T-helper 2 cell (primary cell): ENCODE measurements around the gene PCAT6.

Source experiments
- DNase-seq, 5 experiments: peaks; one replicate each; pipeline versions ENCODE4 v3.0.0 to v3.0.0-alpha.2; 2012 to 2022

Gene PCAT6

GRCh38 chr1:202850593-202851362 lies 40.0 kb downstream of the PCAT6 start:
- DNase-seq, result no peak

DNA sequence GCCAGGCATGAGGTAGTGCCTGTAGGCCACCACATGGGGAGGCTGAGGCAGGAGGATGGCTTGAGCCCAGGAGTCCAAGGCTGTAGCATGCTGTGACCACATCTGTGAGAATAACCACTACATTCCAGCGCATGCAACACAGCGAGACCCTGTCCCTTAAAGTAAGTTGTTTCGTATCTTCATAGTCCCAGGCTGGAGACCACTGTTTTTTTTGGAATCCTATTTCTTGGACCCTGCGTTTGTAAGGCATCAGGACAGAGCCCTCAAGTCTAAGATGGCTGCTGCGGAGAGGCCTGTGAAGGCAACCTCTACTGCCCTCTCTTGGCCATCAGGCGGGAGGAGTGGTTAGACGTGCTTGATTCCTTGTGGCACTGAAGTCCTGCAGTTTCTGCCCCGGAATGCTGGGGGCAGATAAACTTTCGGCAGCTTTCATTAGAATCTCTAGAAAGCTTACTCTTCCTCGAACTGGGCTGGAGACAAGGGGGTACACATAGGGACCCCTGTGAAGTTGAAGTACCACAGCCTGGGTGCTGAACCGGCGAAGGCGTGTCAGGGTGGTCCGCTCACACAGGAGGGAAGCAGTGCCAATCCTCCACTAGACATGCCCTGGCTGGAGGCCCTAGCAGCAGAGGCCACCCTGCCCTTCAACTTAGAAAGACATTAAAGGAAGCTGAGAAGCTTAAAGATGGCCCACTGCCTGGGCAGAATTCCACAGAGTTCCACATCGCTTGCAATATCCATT lies 41.6 kb downstream of the PCAT6 start:
- DNase-seq, result peak in 1 of 5 experiments; percentile 56

DNA sequence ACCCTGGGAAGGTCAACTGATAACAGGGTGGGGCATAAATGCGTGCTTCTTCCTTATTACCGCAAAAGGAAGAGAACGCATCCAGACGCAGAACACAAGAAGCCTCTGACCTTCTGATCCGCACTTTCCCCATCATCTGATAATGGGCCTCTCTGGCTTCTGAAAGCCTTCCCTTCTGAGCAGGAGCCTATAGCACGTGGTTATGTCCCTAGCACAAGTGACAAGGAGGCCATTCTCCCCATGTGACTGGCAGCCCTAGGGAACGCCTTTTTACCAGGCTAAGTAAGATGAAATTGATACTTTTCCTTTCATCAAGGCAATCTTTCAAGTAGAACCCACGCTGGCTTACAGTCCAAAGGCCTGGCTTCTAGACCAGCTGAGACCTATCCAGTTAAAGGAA lies 44.0 kb downstream of the PCAT6 start:
- DNase-seq, result no peak

GRCh38 chr1:202856014-202856413 lies 45.3 kb downstream of the PCAT6 start:
- no peak for DNase-seq

- DNase-seq, result no peak
Measured at GRCh38 chr1:202857136-202857610, 46.4 kb downstream of the PCAT6 start.

- no peak for DNase-seq
Measured at GRCh38 chr1:202858331-202858730, 47.6 kb downstream of the PCAT6 start.

DNA sequence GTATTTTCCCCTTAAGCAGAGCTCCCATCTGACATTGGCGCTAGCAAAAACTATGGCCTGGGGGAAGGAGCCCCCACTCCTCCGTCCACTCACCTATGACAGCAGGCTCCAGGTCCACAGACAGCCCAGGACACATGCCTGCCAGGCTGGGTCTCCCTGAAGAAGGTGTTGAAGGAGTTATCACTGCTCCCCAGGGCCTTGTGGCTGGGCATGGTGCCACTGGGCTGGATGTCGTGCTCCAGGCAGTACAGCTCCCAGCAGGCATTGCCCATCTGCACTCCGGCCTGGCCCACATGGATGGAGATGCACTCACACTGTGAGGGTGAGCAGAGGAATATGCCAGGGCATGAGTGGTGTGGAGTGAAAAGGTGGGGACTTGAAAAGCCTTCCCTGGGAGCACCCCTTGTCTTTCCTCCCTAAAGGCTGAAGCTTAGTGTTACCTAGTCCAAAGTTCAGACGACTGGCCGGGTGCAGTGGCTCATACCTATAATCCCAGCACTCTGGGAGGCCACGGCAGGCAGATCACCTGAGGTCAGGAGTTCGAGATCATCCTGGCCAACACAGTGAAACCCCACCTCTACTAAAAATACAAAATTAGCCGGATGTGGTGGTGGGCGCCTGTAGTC lies 48.1 kb downstream of the PCAT6 start:
- DNase-seq, result no peak

DNA sequence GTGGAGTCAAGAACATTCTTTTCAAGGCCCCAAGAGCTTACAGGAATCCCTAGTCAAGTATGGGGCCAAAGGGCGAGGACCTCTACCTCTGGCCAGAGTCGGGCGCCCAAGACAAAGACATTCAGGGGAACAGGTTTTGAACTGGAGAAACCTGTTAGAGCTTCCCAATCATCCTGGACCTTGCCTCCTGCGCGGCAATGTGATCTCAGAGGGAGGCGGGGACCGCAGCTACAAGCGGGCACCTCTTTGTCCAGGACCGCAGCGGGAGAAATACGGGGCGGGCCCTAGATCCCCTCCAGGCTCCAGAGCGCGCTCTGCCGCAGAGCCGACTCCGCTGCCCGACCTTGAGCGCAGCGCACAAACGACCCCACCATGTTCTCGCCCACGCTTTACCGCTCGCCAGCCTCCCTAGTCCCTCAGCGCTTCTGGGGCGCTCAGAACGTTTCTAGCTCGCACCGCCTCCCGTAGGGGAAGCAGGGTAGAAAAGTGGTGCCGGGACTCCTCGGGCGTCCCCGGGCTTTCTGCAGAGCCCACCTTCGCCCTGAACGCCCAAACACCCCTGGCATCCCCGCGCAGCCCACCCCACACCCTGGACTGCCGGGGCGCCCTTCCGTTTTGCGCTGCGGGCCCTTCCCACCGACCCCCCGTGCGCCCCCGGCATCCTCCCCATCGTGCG lies 50.1 kb downstream of the PCAT6 start:
- peak in 2 of 5 experiments; percentile 3 to 35 for DNase-seq
